ENCODE data around the gene PHACTR4.
"Not testable (repeated sequence)": the region's sequence is repeated elsewhere in the genome, so short reads cannot be mapped to it uniquely, and the experiment has no call there.

GRCh38 chr1:28383785-28384184, 14.2 kb downstream of the PHACTR4 start:
- TF ChIP-seq, protein P1, sequence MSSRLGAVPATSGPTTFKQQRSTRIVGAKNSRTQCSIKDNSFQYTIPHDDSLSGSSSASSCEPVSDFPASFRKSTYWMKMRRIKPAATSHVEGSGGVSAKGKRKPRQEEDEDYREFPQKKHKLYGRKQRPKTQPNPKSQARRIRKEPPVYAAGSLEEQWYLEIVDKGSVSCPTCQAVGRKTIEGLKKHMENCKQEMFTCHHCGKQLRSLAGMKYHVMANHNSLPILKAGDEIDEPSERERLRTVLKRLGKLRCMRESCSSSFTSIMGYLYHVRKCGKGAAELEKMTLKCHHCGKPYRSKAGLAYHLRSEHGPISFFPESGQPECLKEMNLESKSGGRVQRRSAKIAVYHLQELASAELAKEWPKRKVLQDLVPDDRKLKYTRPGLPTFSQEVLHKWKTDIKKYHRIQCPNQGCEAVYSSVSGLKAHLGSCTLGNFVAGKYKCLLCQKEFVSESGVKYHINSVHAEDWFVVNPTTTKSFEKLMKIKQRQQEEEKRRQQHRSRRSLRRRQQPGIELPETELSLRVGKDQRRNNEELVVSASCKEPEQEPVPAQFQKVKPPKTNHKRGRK (CRISPR knock-in tag; IDR thresholded peaks at IDR 0.05; ENCODE audit: borderline replicate concordance): not testable (repeated sequence)
- TF ChIP-seq, protein P2, sequence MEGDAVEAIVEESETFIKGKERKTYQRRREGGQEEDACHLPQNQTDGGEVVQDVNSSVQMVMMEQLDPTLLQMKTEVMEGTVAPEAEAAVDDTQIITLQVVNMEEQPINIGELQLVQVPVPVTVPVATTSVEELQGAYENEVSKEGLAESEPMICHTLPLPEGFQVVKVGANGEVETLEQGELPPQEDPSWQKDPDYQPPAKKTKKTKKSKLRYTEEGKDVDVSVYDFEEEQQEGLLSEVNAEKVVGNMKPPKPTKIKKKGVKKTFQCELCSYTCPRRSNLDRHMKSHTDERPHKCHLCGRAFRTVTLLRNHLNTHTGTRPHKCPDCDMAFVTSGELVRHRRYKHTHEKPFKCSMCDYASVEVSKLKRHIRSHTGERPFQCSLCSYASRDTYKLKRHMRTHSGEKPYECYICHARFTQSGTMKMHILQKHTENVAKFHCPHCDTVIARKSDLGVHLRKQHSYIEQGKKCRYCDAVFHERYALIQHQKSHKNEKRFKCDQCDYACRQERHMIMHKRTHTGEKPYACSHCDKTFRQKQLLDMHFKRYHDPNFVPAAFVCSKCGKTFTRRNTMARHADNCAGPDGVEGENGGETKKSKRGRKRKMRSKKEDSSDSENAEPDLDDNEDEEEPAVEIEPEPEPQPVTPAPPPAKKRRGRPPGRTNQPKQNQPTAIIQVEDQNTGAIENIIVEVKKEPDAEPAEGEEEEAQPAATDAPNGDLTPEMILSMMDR (IDR thresholded peaks at IDR 0.05): not testable (repeated sequence)
- not testable (repeated sequence) for TF ChIP-seq ZNF138 (CRISPR knock-in tag; conservative IDR thresholded peaks at IDR 0.05); SP1 (CRISPR knock-in tag; conservative IDR thresholded peaks at IDR 0.05); ZBTB21 (CRISPR knock-in tag; IDR thresholded peaks at IDR 0.05; ENCODE audit: borderline replicate concordance); PREB (CRISPR knock-in tag; IDR thresholded peaks at IDR 0.05; ENCODE audit: borderline replicate concordance); CBFB (CRISPR knock-in tag; IDR thresholded peaks at IDR 0.05; ENCODE audit: low read depth)
